Hematopoietic multipotent progenitor cell treated with erythropoietin and hydrocortisone succinate and interleukin-3 and kit ligand, for 4 days (in vitro differentiated cells): ENCODE measurements around the gene NPY4R2.
"Not testable (repeated sequence)": the region's sequence is repeated elsewhere in the genome, so short reads cannot be mapped to it uniquely, and the experiment has no call there.

ENCODE experiments used
- DNase-seq: peaks from one replicate; pipeline ENCODE4 v3.0.0-alpha.2; 2015

NPY4R2 gene, protein sequence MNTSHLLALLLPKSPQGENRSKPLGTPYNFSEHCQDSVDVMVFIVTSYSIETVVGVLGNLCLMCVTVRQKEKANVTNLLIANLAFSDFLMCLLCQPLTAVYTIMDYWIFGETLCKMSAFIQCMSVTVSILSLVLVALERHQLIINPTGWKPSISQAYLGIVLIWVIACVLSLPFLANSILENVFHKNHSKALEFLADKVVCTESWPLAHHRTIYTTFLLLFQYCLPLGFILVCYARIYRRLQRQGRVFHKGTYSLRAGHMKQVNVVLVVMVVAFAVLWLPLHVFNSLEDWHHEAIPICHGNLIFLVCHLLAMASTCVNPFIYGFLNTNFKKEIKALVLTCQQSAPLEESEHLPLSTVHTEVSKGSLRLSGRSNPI

DNA sequence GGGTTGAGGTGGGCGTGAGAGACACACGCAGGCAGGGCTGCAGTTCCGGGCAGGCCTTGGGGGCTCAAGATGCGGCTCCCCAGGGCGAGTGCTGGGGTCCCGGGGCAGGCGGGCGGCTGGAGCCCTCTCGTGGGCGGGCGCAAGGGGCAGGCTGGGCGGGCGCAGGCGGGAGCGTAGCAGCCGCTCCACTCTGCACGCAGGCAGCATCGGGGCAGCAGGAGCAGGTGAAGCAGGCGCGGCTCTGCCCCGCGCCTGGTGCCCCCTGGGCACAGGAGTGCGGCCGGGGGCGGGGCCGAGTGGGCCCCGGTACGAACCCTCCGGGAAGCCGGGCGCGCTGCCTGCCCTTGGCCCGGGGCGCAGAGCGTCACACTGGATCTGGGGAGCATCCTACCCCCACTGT, at the start of gene NPY4R2:
Gene NPY4R2 (plus strand): TSS at position 188 of the 400 bp plus-strand sequence. CDS start 3,326 bp downstream, outside the sequence.
- not testable (repeated sequence) for DNase-seq

DNA sequence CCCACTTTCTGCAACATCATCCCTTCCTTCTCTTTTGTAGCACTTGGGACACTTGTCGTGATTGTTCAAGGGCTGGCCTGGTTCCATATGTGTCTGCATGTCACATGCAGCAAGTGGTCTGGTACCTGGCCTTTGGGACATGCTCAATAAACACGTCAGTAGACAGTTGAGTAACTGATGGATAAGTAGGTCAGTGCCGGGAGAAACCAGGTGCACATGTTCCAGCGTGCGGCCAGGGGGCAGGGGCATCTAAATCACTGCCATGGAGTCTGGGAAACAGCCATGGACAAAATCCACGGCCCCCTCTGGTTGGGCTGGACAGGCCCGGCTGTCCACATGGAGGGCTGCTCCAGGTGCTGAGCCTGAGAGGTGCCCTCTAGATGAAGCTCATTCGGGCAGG, 47.6 kb upstream of the NPY4R2 start:
- DNase-seq: not testable (repeated sequence)

DNA sequence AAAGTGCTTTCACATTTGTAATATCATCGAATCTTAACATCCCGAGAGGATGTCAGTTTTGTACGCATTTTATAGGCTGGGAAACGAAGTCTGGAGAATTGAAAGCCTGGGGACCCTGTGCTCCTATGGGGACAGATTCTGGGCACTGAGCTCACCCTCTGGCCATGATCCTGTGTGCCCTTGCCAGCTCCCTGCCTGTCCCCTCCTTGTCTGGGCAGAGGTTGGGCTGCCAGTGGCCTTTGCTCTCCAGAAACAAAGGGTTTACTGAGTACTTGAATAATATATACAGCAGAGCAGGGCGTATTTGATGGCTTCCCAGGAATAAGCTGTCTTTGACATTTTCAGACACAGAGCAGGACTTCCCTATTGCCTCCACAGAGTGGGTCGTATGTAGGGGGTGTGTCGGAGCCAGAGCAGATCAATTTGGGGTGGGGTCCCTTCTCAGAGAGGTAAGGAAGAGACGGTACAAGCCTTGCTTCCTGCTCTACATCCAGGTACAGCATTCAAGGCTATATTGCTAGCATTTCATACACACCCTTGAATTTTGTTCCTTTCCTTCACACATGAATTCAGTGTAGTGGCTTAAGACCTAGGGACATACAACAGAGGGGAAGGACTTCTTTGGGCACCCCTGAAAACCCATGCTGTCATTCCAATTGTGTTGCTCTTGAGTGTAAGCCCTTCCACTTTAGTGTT, 46.8 kb upstream of the NPY4R2 start:
- DNase-seq: not testable (repeated sequence)

DNA sequence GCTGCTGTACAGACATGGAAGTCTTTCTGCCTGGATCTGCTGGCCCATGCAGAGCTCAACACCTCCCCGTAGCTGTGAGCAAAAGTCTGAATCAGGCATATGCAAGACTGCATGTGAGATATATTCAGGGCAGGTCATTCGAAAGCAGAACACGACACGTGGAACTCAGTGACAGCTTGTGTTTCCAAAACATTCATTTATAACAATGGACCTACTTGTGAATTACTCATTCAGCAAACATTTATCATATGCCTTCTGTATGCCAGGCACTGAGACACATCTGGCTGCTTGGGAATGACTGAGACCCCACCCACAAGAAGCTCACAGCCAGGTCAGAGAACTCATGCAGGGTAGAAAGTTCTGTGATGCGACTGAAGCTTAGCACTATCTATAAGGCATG, 46.2 kb upstream of the NPY4R2 start:
- DNase-seq: not testable (repeated sequence)

DNA sequence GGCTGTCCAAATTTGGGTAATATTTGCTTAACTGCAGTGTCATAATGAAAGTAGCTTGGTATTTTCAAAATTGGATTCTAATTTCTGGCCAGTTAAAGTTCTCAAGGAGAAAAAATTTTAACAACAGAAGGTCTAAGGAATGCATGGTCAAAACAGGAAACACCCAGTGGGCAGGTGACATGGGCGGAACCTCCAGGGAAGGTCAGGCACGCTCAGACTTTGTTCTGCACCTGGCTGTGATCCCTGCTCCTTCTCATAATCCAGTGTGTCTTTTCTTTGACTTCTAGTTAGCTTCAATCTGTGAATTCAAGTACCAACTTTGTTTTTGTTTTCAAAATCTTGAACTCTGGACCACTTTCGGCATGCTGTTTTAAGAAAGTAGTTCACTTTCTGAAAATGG, 34.2 kb upstream of the NPY4R2 start:
- DNase-seq: not testable (repeated sequence)

DNA sequence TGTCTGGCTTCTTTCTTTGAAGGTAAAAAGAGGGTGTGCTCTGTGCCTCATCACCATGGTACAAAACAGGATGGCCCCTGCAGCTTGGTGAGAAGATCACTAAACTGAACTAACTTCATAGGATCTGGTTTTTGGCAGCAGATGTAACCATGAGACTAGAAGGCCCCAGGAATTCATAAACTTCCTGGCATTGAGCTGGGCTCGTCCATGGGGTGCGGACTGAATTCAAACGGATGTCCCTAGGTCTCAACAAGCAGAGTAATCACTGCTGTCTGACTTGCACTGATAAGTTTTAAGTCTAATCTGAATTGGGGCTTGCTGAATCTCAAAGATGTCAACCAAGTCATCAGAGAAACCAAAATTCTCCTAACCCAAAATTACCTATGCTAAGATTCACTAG, 33.5 kb upstream of the NPY4R2 start:
- DNase-seq: not testable (repeated sequence)

DNA sequence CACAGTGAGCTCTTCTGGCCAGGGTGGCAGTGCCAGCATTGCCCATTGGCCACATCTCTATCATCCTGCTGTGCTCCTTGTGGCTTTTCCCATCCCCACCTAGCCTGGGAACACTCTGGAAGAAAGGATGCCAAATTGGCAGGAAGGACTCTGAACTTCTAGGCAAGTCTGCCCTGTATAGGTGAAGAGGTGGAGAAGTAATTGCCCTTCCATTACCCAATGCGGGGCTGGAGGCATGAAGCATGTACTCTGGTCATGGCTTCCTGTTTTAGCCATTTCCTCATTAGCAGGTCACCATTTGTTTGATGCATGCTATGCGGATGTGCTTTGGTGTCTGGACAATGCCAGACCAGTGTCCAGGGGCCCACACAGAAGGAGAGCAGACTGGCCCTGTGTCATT, 32.1 kb upstream of the NPY4R2 start:
- not testable (repeated sequence) for DNase-seq

DNA sequence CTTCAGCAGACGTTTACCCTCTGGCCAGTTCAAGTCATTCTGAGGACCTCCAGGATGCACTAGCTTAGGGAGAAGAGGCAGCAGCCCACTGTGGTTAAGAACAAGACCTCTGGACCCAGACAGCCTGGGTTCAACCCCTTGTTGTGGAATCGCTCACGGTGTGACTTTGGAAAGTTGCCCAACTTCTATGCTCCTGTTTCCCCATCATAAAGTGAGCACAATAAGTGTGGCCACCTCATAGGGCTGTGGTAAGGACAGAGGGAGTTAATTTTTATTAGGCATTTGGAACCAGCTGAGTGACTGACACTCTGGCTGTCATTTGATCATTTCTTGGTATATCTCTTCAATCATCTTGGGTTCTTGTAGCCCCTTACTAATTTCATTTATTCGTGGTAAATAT, 31.6 kb upstream of the NPY4R2 start:
- not testable (repeated sequence) for DNase-seq

DNA sequence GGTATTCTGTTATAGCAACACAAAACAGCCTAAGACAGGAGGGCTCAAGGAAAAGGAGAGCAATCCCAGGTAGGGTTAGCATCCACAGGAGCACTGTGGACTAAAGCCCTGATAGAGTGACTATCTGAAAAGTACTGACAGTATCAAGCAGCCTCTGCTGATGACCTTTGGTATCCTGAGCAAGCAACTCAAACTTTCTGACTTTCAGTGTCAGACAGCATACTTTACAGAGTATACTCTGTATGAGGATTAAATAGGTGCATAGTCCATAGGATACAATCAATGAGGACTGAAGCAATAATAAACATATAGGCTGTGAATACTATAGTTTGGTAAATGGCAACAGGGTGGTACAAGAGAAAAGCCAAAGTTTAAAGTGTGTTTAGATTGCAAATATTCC, 27.7 kb upstream of the NPY4R2 start:
- DNase-seq: not testable (repeated sequence)

DNA sequence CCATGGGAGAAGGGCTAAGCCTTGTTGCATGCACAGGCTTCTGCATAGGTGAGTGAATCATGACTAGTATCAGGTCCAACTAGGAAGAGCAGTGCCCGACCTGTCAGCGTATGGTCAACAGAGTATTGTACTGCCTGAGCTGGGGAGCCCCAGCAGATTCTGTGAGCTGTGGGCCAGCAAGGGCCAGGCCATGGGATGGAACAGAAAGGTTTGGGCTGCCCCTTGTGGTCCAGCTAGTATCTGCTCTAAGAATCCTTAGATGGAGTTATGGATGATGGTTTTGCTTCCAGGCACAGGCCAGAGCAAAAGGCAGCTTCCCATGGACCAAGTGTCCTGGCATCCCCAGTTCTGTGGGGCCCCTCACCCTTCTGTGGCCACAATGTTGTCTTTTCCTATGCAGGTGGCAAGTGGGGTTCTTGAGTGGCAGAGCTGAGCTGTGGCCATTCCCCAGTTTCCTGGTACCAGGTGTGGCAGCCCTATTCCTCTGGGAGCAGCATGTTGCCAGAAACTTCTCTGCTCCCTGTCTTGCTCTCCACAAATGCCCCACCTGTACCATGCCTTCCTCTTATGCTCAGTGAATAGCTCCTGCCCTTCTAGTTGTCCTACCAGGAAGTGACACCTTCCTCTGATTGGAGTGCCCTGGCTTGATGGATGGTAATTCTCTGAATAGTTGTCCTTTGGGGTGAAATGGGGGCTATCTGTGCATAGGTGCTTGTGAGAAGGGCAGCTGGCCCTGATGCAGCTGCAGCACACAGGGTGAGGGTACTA, 25.8 kb upstream of the NPY4R2 start:
- DNase-seq: not testable (repeated sequence)

DNA sequence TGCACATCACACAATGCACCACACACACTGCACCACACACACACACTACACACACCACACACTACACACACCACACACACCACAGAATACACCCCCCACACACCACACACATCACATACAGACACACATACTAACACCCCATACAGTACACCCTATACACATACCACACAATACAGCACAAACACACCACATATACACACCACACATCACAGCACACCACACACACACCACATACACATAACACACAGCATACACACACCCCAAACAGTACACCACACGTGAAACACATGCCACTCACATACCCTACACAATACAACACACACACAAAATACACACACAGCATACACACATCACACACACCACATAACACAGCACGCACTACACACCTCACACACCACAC, 23.9 kb upstream of the NPY4R2 start:
- not testable (repeated sequence) for DNase-seq

DNA sequence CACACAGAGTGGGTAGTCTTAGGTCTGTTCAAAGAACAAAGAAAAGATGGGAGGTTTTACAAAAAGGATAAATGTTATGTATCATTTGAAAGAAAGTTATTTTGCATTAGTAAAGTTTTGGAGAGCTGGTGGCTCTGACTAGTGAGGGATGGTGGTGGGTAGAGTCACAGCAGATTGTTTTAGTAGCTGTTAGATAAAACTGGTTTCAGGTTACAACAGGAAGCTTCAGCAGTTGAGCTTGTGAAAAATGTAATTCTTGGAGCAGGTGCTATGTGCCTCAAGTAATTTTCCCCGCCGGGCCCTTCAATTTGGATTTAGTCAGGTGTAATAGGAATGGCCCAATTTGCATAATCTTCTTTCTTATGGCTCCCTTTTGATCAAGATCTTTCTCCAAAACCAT, 20.6 kb upstream of the NPY4R2 start:
- not testable (repeated sequence) for DNase-seq

DNA sequence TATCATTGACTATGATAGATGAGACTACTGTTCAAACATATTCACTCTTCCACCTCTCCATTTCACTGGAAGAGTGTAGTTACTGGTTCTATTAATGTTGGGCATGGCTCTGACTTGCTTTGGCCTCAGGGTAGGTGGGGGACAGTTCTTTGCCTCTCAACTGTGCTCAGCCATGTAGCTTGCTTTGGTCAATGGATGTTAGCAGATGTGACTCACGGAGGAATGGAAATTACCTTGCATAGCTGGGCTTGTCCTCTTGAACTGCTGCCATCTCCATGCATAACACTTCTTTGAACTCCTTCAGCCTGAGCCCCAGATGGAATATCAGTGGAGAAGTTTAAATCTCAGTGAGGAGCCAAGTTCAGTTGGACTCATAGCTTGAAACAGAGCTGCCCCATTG, 9.1 kb upstream of the NPY4R2 start:
- DNase-seq: not testable (repeated sequence)

DNA sequence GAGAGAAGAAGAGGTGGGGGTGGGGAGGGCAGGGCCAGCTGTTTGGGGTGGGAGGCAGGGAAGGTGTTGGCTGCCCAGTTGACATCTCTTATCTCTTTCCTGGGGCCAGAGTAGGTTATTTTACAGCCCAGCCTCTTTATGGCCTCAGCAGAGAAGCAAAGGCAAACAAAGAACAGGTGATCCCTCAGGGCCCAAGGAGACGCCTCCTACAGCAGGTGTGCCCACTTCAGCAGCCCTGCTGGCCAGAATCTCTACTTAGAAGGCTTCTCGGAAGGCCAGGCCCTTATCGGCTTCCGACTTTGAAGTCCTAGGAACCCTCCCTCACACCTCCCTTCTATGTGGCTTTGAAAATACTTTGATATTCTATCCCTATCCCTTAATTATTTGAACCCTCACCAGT, 8.0 kb upstream of the NPY4R2 start:
- DNase-seq: not testable (repeated sequence)

DNA sequence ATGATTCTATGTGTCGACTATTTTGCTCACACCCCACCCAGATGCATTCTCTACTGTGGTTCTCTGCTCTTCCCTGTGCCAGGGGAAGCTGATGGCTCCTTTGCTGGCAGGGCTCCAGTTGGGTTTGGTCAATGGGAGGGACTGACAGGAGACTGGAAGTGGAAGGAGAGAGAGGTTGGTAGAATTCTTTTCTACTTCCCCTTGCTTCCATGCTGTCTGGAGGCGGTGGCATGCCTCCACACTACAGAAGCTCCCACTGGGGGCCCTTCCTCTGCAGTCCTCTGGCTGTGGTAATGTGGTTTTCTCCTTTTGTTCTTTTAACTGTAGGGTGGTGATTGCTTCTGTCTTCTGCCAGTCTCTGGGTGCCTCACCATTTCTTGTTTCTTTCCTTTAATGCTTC, 4.4 kb upstream of the NPY4R2 start:
- not testable (repeated sequence) for DNase-seq

DNA sequence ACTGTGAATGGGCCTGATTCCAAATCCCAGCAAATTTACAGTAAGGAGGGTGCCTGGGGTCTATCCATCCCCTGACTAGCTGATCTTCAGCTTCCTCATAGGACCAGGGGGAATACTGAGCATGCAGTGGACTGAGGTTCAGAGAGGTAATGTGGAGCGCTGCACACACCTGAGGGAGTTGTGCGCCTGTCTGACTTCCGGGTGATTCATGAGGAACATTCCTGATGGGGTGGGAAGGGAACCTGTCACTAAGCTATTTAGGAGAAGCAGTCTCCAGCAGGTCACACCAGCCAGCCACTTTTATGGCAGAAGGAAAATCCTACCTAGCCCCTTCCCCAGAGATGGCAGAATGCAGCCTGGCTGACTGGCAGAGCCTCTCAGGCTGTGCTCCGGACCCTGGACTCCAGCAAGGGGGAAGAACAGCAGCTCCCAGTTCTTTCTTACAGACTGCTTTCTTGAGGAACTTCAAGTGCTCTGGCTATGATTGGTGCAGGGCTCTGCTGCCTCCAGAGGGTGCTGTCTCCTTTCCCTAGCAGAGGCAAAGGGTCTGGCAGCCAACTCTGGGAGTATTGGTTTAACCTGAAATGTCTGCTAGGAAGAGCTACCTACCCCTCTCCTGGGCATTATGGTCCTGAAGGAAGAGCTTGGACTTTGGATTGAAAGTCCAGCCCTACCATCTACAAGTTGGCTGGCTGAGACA, 2.5 kb upstream of the NPY4R2 start:
- DNase-seq: not testable (repeated sequence)

DNA sequence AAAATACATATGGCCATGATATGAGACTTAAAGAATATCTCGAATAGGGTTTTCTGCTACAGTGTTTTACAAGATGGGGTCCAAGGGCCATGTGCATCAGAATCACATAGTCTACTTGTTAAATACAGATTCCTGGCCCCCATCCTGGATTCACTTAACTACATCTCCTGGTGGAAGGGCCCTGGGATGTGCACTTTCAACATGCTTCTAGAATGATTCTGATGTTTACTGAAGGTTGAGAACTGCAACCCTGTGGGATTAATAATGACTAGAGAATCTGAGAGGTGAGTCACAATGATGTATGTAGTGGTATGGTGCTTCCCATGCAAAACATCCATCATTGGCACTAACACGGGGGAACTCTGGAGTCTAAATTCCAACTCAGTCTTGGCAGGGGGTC, 2.1 kb downstream of the NPY4R2 start:
- DNase-seq: not testable (repeated sequence)

DNA sequence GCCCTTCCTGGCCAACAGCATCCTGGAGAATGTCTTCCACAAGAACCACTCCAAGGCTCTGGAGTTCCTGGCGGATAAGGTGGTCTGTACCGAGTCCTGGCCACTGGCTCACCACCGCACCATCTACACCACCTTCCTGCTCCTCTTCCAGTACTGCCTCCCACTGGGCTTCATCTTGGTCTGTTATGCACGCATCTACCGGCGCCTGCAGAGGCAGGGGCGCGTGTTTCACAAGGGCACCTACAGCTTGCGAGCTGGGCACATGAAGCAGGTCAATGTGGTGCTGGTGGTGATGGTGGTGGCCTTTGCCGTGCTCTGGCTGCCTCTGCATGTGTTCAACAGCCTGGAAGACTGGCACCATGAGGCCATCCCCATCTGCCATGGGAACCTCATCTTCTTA, 4.0 kb downstream of the NPY4R2 start:
- DNase-seq: not testable (repeated sequence)

DNA sequence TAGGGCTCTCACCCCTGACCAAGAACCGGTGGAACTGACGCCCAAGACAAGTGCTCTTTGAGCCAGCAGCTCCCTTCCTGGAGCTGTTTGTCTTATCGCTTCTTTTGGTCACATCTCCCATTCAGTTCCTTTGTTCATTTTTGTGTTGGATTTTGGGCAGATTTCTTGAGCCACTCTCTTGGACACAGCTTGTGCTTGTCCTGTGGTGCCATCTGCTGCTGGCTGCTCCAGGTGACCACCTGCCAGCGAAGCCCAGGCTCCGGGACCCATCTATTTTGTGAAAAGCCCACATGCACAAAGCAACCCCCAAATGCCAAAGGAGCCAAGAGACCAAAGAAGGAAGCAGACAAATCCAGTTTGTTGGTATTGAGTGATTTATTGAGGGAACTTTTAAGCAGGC, 6.2 kb downstream of the NPY4R2 start:
- DNase-seq: not testable (repeated sequence)

DNA sequence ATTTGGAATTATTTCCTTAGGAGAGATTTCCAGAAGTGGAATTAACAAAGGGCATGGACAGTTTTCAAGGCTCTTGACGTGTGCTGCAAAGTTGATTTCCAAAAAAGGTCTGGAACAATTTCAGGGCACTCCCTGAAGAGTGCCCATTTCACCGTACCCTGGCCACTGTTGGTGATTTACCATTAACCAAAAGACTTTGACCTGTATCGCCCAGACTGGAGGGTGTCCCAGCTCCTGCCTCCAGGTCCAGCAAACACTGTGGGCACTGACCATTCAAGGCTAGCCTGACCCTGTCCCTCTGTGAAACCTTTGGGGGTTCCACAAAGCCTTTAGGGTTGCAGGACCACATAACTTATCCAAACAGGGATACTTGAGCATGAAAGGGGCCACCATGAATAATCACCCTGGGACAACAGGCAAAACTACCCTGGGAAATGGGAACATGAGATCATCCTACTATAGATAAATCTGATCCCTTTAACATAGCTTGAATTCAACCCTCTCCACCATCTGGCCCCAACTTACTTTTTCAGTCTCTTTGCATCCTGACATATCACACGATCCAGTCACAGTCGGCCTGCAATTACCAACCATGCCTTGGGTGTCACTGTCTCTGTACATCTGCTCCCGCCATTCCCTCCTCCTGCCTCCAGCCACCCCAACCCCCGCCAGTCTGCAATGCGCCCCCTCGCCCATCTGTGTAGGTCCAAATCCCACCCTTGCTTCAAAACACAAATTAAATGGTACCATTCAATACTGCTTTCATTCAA, 8.9 kb downstream of the NPY4R2 start:
- DNase-seq: not testable (repeated sequence)

DNA sequence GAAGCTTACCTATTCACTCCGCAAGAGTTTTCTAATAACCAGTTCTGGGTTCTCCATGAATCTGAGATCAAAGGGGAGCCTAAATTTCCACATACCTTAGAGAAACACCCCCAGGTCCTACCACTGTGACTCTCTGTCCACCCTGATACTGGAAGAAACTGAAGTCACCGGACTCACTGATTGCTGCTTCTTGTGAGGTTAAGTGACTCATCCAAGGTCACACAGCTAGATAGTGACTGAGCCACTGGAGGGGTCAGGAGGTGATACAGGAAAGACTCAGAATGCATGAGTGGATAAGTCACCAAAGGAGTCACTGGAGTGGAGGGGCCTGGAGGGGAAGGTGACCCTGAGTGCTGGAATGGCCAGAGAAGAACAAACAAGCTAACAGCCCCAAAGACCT, 9.8 kb downstream of the NPY4R2 start:
- DNase-seq: not testable (repeated sequence)

DNA sequence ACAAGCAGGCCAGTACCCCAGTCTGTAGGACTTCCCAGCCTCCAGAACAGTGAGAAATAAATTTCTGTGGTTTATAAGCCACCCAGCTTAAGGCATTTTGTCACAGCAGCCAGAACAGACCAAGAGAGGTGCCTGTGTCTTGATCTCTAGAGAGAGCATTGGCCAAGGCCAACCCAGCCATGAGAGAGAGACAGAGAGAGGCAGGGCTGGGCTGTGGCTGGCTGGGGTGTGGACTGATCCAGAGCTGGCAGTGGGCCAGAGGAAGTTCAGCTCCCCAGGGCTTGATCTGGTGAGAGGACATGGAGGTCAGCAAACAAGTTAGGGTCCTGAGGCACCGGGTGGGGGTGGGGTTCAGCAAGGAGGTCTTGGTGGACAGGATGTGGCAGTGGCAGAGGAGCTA, 14.4 kb downstream of the NPY4R2 start:
- not testable (repeated sequence) for DNase-seq
